Measurements from ENCODE around the gene LMX1B.

DNA sequence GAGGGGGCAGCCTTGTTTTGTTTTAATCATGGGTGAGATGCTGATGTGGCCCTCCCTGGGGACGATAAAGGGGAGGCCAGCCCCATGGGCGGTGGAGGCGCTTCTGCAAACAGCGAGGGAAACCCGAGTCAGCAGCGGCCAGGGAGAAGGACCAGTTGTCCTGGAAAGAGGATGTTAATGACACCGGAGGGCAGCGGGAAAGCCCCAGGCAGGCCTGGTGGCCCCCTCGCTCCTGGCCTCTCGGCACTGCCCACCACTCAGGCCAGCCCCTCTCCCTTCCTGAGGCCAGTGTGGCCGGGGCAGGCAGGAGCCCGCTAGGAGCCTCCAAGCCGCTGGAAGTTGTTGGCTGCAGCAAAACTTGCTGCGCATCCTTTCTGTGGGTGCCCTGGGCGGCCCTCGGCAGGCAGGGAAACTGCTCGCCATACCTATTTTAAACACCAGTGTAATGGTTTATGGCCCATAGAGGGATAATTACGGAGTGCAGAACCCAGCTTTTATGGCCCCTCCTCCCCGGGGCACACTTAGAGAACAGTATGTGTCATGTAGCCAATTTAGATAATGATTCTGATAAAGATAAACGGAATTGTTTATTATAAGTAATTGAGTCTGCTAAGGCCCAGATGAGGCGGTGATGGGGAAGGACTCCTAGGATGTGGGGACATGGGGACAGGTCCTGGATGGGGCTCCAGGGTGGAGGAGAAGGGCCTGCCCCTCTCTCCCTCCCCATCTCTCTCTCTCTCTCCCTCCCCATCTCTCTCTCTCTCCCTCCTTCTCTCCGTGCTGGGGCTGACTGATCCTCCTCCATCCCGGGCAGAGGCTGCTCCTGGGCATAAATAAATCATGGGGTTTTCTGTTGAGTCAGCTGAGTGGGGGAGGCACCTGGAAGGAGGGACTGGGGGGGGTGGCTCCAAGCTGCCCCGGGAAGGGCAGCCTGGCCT lies 36.9 kb downstream of the LMX1B start:
- TF ChIP-seq, protein P1, sequence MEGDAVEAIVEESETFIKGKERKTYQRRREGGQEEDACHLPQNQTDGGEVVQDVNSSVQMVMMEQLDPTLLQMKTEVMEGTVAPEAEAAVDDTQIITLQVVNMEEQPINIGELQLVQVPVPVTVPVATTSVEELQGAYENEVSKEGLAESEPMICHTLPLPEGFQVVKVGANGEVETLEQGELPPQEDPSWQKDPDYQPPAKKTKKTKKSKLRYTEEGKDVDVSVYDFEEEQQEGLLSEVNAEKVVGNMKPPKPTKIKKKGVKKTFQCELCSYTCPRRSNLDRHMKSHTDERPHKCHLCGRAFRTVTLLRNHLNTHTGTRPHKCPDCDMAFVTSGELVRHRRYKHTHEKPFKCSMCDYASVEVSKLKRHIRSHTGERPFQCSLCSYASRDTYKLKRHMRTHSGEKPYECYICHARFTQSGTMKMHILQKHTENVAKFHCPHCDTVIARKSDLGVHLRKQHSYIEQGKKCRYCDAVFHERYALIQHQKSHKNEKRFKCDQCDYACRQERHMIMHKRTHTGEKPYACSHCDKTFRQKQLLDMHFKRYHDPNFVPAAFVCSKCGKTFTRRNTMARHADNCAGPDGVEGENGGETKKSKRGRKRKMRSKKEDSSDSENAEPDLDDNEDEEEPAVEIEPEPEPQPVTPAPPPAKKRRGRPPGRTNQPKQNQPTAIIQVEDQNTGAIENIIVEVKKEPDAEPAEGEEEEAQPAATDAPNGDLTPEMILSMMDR (IDR thresholded peaks at IDR 0.05) = no peak
- TF ChIP-seq POLR2A (IDR thresholded peaks at IDR 0.05) = no peak
